Measurements from ENCODE around the gene PYCR2. TPM values are rescaled to one million over a fixed set of nuclear protein-coding genes. Genes with fewer than 3 reads are reported as not detected.
"Not testable (repeated sequence)": the region's sequence is repeated elsewhere in the genome, so short reads cannot be mapped to it uniquely, and the experiment has no call there.

Gene PYCR2
- total RNA-seq, 2 donors from 2014 or later: 50.3 to 57.3 TPM

GRCh38 chr1:225934711-225935110 lies 10.7 kb upstream of the PYCR2 start:
- TF ChIP-seq CTCF (IDR thresholded peaks at IDR 0.05): no peak
- Histone ChIP-seq H3K27me3 (no peaks in the 10 kb centered on the region), H3K9me3 (no peaks in the 10 kb centered on the region), H3K36me3 (no peaks in the 10 kb centered on the region), H3K27ac (no peak overlapping the region), H3K4me3 (no peak overlapping the region), H3K4me1 (no peaks in the 10 kb centered on the region)
- no peak for DNase-seq (ENCODE audit: low spot score)

GRCh38 chr1:225933072-225933471 lies 9.0 kb upstream of the PYCR2 start:
- no peaks in the 10 kb centered on the region for H3K4me1 ChIP-seq
- no peak for TF ChIP-seq CTCF (IDR thresholded peaks at IDR 0.05)
- H3K36me3 ChIP-seq: no peaks in the 10 kb centered on the region
- no peaks in the 10 kb centered on the region for H3K9me3 ChIP-seq
- H3K4me3 ChIP-seq: no peak overlapping the region
- H3K27ac ChIP-seq: no peak overlapping the region
- H3K27me3 ChIP-seq: no peaks in the 10 kb centered on the region
- no peak for DNase-seq (ENCODE audit: low spot score)

GRCh38 chr1:225931270-225932136 lies 7.5 kb upstream of the PYCR2 start:
- H3K9me3 ChIP-seq: no peaks in the 10 kb centered on the region
- H3K27ac ChIP-seq: no peak overlapping the region
- no peak for TF ChIP-seq CTCF (IDR thresholded peaks at IDR 0.05)
- DNase-seq (ENCODE audit: low spot score): no peak
- no peaks in the 10 kb centered on the region for H3K36me3 ChIP-seq
- H3K27me3 ChIP-seq: no peaks in the 10 kb centered on the region
- H3K4me1 ChIP-seq: no peaks in the 10 kb centered on the region
- H3K4me3 ChIP-seq: no peak overlapping the region

- H3K4me1 ChIP-seq: no peaks in the 10 kb centered on the region
- no peak for TF ChIP-seq CTCF (IDR thresholded peaks at IDR 0.05)
- no peak for DNase-seq (ENCODE audit: low spot score)
- no peak overlapping the region for H3K4me3 ChIP-seq
- H3K9me3 ChIP-seq: no peaks in the 10 kb centered on the region
- no peaks in the 10 kb centered on the region for H3K36me3 ChIP-seq
- no peak overlapping the region for H3K27ac ChIP-seq
- no peaks in the 10 kb centered on the region for H3K27me3 ChIP-seq
These were observed 6.5 kb upstream of the PYCR2 start for GRCh38 chr1:225930566-225930965.

- H3K9me3 ChIP-seq; H3K4me1 ChIP-seq; H3K27ac ChIP-seq; H3K4me3 ChIP-seq; H3K36me3 ChIP-seq; DNase-seq (ENCODE audit: low spot score); H3K27me3 ChIP-seq: not testable (repeated sequence)
These were observed 5.4 kb upstream of the PYCR2 start for GRCh38 chr1:225929462-225929861.

GRCh38 chr1:225928186-225929175 lies 4.4 kb upstream of the PYCR2 start:
- H3K27me3 ChIP-seq: no peaks in the 10 kb centered on the region
- no peaks in the 10 kb centered on the region for H3K9me3 ChIP-seq
- H3K4me1 ChIP-seq: peaks cover 0 to 6% of the 10 kb centered on the region in 2 donors
- H3K27ac ChIP-seq: no peak overlapping the region
- no peak for TF ChIP-seq CTCF (IDR thresholded peaks at IDR 0.05)
- H3K36me3 ChIP-seq: no peaks in the 10 kb centered on the region
- no peak for DNase-seq (ENCODE audit: low spot score)
- H3K4me3 ChIP-seq: no peak overlapping the region
